Measurements from ENCODE around the gene TSPAN15.

DNA sequence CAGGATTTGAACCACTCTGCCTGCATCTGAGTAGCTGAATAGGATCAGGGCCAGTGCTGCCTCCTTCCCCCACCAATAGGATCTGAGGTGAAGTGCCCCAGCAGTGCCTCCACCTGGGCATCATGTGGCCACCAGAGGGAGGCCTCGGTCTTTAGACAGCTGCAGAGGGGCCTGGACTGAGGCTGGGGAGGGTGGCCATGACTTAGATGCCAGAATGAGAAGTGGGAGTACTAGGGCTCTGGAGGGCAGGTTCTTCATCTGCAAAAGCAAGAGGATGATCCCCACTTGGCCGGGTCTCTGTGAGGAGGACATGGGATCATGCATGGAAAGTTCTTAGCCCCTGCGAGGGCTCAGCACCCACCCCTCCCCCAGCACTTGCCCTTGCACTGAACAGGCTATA is 65.1 kb downstream of the TSPAN15 start:
- no peak for TF ChIP-seq YY1 (IDR thresholded peaks at IDR 0.05; ENCODE audit: insufficient read depth, insufficient read length)
- TF ChIP-seq ZNF274 (IDR thresholded peaks at IDR 0.05; ENCODE audit: low read depth, low read length), result no peak
